BE2C (cell line): ENCODE measurements around the gene BSCL2.
A peak's percentile ranks its signal among the peaks of the same experiment; 100 is the strongest.

ENCODE experiments used
- DNase-seq: peaks from one replicate; pipeline ENCODE4 v3.0.0-alpha.2; 2020
- H3K27me3 ChIP-seq: fragments of 250-450 bp; sonication (Bioruptor Pico); 2 replicates; pipeline ENCODE4 v1.5.1; 2020; ENCODE audit warnings: mild to moderate bottlenecking
- H3K36me3 ChIP-seq: fragments of 250-450 bp; sonication (Bioruptor Pico); 2 replicates; pipeline ENCODE4 v1.5.1; 2020; ENCODE audit warnings: mild to moderate bottlenecking
- H3K4me1 ChIP-seq: fragments of 250-450 bp; sonication (Bioruptor Pico); 2 replicates; pipeline ENCODE4 v1.5.1; 2020
- H3K4me3 ChIP-seq: 2 replicates; pipeline ENCODE4 v1.5.1; 2011; ENCODE audit warnings: low read depth, low read length
- H3K9me3 ChIP-seq: fragments of 250-450 bp; sonication (Bioruptor Pico); 2 replicates; pipeline ENCODE4 v1.5.1; 2020
- TF ChIP-seq, protein P1 (sequence below): IDR thresholded peaks from 2 replicates; pipeline ENCODE4 v1.5.1; 2012; ENCODE audit warnings: mild to moderate bottlenecking, low read depth, low read length

The BSCL2 gene

DNA sequence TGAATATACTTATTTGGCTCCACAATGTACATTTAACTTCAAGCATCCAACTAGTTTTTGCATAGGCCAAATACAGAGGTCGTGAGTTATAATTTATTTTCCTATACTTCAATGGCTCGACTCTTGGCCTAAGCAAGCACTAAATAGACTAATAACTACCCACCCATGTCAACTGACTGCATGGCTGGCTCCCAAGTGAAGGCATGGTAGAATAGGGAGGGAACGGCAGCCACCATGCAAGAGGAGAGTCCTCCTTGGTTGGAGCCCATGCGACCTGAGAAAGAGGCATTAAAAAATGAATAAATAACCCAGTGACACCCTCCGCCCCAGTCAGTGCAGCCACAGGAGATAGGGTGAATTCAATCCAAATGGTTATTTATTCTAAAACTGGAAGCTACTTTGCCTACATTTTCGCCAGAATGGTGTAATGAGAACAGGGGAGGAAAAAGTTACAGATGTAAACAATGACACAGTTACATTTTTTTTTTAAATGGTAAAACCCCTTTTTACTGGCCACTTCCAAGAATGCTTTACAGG, 5.1 kb upstream of the BSCL2 start:
- no peak for DNase-seq
- Histone ChIP-seq H3K36me3 (peaks cover 37% of the 10 kb centered on the region), H3K27me3 (no peaks in the 10 kb centered on the region), H3K4me3 (no peak overlapping the region), H3K4me1 (peaks cover 8% of the 10 kb centered on the region; the same call in 1 of the 2 replicates), H3K9me3 (no peaks in the 10 kb centered on the region)
- TF ChIP-seq, protein P1, sequence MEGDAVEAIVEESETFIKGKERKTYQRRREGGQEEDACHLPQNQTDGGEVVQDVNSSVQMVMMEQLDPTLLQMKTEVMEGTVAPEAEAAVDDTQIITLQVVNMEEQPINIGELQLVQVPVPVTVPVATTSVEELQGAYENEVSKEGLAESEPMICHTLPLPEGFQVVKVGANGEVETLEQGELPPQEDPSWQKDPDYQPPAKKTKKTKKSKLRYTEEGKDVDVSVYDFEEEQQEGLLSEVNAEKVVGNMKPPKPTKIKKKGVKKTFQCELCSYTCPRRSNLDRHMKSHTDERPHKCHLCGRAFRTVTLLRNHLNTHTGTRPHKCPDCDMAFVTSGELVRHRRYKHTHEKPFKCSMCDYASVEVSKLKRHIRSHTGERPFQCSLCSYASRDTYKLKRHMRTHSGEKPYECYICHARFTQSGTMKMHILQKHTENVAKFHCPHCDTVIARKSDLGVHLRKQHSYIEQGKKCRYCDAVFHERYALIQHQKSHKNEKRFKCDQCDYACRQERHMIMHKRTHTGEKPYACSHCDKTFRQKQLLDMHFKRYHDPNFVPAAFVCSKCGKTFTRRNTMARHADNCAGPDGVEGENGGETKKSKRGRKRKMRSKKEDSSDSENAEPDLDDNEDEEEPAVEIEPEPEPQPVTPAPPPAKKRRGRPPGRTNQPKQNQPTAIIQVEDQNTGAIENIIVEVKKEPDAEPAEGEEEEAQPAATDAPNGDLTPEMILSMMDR = no peak

DNA sequence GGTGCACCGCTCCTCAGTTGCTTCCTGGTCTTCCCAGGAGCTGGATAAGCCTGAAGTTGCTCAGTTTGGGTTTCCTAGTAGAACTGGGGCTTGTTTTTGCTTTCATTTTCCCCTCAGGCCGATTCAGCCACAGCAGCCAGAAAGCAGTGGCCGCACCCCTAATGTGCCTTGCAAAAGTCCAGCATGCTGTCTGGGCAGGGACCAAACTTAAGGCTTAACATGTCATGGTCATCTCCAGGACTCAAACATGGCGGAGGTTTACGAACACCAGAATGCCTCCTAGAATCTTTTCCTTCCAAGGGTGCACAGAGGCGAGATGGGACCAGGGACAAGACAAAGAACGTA, 2.7 kb upstream of the BSCL2 start:
- TF ChIP-seq, protein P1 = no peak
- Histone ChIP-seq H3K4me3 (peak overlapping the region; percentile 66), H3K9me3 (no peaks in the 10 kb centered on the region), H3K4me1 (peaks cover 8% of the 10 kb centered on the region), H3K27me3 (no peaks in the 10 kb centered on the region), H3K36me3 (peaks cover 18% of the 10 kb centered on the region)
- DNase-seq = no peak

DNA sequence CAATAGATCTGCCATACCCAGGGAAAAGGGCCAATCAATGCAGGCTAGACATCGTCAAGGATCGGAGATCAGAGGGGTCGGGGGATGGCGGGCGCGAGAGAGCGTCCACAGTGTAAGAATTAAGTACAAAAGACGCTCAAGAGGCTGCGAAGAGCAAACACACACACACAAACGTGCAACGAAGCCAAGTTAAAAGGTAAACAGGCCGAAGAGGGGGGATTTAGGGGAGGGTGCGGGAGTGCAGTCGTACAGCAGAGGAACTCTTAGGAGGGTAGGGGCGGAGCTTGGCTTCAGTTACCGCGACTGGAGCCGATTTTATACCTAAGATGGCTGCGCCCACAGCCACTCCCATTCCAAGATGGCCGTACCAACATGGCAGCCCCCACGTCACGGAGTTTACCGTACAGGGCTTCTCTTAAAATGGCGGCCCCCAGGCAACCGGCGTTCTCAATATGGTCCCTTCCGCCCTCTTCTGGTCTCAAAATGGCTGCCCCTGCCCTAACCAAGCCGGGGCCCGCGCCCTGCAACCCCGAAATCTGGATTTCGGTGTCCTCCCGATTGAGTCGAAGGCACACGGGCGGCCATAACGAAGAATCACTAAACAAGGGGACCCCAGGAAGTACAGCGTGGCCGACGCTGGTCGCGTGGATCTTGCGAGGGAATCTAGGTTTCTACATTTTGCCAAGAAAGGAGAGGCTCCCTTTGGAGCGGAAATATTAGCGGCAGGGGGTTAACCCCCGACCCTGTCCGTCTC, 2.2 kb upstream of the BSCL2 start:
- TF ChIP-seq, protein P1 = no peak
- Histone ChIP-seq H3K4me3 (peak overlapping the region; percentile 66), H3K36me3 (peaks cover 21% of the 10 kb centered on the region), H3K4me1 (peaks cover 8% of the 10 kb centered on the region), H3K9me3 (no peaks in the 10 kb centered on the region), H3K27me3 (no peaks in the 10 kb centered on the region)
- peak; percentile 91 for DNase-seq

DNA sequence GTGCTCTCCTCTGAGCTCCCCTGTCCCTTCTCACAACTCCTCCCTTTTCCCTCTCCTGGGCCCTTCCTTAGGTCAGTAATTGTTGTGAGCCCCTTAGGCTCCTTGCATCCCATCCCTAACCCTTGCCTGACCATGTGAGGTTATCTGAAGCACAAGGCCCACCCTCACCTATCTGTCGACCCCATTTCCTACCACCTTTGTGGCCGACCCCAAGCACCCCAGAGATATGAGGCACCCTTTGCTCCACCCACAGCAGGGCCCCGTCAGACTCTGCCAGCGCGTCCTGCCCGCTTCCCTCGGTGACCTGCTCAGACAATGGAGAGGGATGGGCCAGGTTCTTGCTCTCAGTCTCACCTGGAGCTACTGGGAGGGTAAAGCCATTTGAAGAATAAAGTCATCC, 1.6 kb upstream of the BSCL2 start:
- Histone ChIP-seq H3K36me3 (peaks cover 18% of the 10 kb centered on the region), H3K4me1 (peaks cover 8% of the 10 kb centered on the region), H3K4me3 (peak overlapping the region; percentile 66), H3K9me3 (no peaks in the 10 kb centered on the region), H3K27me3 (no peaks in the 10 kb centered on the region)
- DNase-seq = no peak
- TF ChIP-seq, protein P1 = no peak

DNA sequence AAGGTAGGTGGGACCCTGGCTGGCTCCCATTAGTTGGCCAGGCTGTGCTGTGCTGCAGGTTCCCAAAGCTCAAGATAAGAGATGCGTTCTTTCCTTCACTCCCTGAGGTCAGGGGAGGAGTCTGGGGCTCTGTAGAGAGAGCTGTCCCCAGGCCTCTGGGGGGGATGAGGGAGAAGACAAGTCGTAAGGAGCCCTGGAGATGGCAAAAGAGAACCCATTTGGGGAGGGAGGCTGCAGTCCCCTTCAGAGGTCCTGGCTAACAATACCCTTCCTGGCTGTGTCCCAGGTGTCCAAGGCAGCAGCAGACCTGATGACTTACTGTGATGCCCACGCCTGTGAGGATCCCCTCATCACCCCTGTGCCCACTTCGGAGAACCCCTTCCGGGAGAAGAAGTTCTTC, 1.2 kb upstream of the BSCL2 start:
- TF ChIP-seq, protein P1 = no peak
- H3K27me3 ChIP-seq = no peaks in the 10 kb centered on the region
- DNase-seq = no peak
- H3K4me1 ChIP-seq = peaks cover 8% of the 10 kb centered on the region
- H3K4me3 ChIP-seq = peak overlapping the region; percentile 66
- peaks cover 18% of the 10 kb centered on the region for H3K36me3 ChIP-seq
- no peaks in the 10 kb centered on the region for H3K9me3 ChIP-seq

DNA sequence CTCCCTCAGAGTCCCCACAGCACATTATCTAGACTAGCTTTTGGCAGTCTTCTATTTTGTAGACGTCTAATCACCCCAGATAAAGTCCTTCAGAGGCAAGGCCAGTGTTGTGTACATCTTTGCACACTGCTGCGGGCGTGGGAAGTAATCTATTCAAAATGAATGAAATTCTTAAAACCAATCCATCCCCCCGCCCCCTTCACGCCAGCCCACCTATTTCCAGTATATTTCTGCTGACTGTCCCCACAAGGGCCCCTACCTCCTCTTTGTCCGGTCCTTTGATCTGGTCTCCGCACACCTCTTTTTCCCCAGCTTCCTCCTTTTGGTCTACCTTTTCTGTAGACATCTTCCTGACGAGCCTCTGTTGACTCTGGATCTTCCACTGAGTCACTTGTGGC, 375 bp downstream of the BSCL2 start:
- H3K36me3 ChIP-seq = peaks cover 18% of the 10 kb centered on the region
- H3K4me3 ChIP-seq = peak overlapping the region; percentile 74
- H3K27me3 ChIP-seq = no peaks in the 10 kb centered on the region
- no peaks in the 10 kb centered on the region for H3K9me3 ChIP-seq
- TF ChIP-seq, protein P1 = no peak
- no peak for DNase-seq
- peaks cover 8% of the 10 kb centered on the region for H3K4me1 ChIP-seq
